ENCODE results near the gene GPRC5B. TPM values are rescaled to one million over a fixed set of nuclear protein-coding genes. Genes with fewer than 3 reads are reported as not detected.

Gene GPRC5B, protein sequence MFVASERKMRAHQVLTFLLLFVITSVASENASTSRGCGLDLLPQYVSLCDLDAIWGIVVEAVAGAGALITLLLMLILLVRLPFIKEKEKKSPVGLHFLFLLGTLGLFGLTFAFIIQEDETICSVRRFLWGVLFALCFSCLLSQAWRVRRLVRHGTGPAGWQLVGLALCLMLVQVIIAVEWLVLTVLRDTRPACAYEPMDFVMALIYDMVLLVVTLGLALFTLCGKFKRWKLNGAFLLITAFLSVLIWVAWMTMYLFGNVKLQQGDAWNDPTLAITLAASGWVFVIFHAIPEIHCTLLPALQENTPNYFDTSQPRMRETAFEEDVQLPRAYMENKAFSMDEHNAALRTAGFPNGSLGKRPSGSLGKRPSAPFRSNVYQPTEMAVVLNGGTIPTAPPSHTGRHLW
- 1.2 and 2.5 TPM in 2 replicates for total RNA-seq

DNA sequence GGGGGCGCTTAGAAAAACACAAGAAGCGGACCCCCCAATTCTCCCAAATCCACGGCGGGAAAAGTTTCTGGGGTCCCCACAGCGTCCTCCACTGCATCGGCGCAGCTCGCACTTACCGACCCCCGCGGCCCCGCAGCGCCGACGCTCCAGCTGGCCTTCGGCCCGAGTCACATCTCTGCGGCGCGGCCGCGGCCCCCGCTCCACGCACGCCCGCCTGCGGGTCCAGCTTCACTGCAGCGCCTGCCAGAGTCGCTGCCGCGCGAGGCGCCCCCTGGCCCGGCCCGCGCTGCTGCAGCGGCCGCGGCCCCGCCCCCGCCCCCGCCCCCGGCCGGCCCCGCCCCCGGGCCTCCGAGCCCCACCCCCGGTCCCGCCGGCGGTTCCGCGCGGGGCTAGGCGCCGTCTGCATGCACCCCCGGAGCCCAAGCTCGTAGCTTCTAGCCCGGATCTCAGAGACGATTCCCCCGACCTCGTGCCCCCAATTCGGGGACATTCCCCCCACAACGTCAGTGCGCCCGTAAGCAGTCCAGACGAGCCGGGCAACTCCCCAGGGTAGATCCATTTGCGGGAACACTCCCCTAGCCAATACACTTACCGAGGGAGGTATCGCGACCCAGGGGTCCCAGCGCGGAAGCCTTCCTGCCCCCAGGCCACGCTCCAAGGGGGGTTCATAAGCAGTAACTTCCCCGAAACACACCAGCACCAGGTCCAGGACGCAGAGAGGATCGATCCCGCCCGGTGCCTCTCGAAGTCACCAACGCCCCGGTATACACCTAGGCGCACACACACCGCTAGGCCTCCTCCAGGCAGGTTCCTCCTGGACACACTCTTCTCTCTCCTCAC lies at the start of gene GPRC5B:
TSS of gene GPRC5B (minus strand) at position 238 of the 840 bp plus-strand sequence. CDS start 12,003 bp downstream, outside the sequence.
- Histone ChIP-seq H3K36me3 (ENCODE audit: insufficient read depth, low read length) (no peaks in the 10 kb centered on the region), H2AFZ (ENCODE audit: low read length) (peak within 1 kb of the TSS; percentile 65), H3K9me3 (ENCODE audit: low read depth, low read length) (no peaks in the 10 kb centered on the region), H3K4me3 (ENCODE audit: insufficient read depth, low read length) (peak within 1 kb of the TSS; percentile 67), H3K4me1 (ENCODE audit: insufficient read depth, low read length) (peaks cover 9% of the 10 kb centered on the region), H3K4me2 (ENCODE audit: insufficient read depth, low read length) (peak within 1 kb of the TSS; percentile 71), H4K20me1 (ENCODE audit: insufficient read depth, low read length) (no peaks in the 10 kb centered on the region), H3K79me2 (ENCODE audit: insufficient read depth, low read length) (no peaks in the 10 kb centered on the region), H3K27me3 (ENCODE audit: insufficient read depth, low read length) (peaks cover 39% of the 10 kb centered on the region), H3K27ac (ENCODE audit: low read depth, low read length) (no peak within 1 kb of the TSS)
- TF ChIP-seq, protein P1, sequence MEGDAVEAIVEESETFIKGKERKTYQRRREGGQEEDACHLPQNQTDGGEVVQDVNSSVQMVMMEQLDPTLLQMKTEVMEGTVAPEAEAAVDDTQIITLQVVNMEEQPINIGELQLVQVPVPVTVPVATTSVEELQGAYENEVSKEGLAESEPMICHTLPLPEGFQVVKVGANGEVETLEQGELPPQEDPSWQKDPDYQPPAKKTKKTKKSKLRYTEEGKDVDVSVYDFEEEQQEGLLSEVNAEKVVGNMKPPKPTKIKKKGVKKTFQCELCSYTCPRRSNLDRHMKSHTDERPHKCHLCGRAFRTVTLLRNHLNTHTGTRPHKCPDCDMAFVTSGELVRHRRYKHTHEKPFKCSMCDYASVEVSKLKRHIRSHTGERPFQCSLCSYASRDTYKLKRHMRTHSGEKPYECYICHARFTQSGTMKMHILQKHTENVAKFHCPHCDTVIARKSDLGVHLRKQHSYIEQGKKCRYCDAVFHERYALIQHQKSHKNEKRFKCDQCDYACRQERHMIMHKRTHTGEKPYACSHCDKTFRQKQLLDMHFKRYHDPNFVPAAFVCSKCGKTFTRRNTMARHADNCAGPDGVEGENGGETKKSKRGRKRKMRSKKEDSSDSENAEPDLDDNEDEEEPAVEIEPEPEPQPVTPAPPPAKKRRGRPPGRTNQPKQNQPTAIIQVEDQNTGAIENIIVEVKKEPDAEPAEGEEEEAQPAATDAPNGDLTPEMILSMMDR (IDR thresholded peaks at IDR 0.05; ENCODE audit: extremely low read depth, low read depth, low read length), result no peak
- DNase-seq (ENCODE audit: insufficient read length, low spot score, missing footprints), result peak; percentile 90

DNA sequence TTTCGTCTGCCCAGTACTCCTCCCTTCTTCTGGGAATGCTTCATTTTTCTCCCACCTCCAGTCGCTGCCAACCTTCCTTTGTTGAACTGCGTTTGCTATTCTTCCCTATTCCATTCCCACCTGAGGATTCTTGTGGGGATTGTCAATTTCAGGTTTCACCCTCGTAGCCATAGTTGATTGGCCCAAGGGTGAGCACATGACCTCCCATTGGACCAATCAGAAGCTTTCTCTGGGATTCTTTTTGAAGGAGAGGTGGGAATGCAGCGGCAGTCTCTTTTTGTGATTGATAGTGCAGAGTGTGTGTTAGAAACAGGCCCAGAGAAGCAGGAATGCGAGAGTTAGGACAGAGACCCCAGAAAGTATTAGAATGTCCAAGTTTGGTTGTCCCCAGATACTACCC lies 49.1 kb upstream of the GPRC5B start:
- Histone ChIP-seq H3K79me2 (ENCODE audit: insufficient read depth, low read length) (no peaks in the 10 kb centered on the region), H2AFZ (ENCODE audit: low read length) (no peak overlapping the region), H3K4me3 (ENCODE audit: insufficient read depth, low read length) (no peak overlapping the region), H3K4me2 (ENCODE audit: insufficient read depth, low read length) (no peak overlapping the region), H3K9me3 (ENCODE audit: low read depth, low read length) (no peaks in the 10 kb centered on the region), H3K27ac (ENCODE audit: low read depth, low read length) (no peak overlapping the region), H3K36me3 (ENCODE audit: insufficient read depth, low read length) (no peaks in the 10 kb centered on the region), H3K4me1 (ENCODE audit: insufficient read depth, low read length) (no peaks in the 10 kb centered on the region), H4K20me1 (ENCODE audit: insufficient read depth, low read length) (no peaks in the 10 kb centered on the region), H3K27me3 (ENCODE audit: insufficient read depth, low read length) (no peaks in the 10 kb centered on the region)
- TF ChIP-seq, protein P1 (IDR thresholded peaks at IDR 0.05; ENCODE audit: extremely low read depth, low read depth, low read length), result no peak
- no peak for DNase-seq (ENCODE audit: insufficient read length, low spot score, missing footprints)

DNA sequence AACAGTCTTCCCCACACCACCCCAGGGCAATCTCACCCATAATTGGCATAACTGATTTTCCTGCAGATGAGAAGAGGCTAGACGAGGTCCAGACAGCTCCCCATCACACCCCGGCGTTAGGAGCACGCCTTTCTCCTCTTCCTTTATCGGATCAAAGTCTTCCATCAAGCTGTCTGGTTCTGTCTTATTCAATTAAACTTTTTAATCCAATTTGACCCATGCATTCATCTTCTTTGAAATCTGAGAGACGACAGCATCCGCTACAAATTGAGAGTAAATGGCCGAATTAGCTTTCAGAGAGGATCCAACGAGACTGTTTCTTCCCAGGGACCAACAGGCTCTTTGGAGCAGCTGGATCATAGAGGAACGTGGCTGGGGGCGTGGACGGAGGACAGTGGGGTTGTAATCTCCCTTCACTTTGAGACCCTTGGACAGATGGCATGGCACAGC lies 44.4 kb upstream of the GPRC5B start:
- H3K27ac ChIP-seq (ENCODE audit: low read depth, low read length), result no peak overlapping the region
- H3K27me3 ChIP-seq (ENCODE audit: insufficient read depth, low read length), result no peaks in the 10 kb centered on the region
- H3K79me2 ChIP-seq (ENCODE audit: insufficient read depth, low read length), result no peaks in the 10 kb centered on the region
- no peak overlapping the region for H3K4me2 ChIP-seq (ENCODE audit: insufficient read depth, low read length)
- H3K4me1 ChIP-seq (ENCODE audit: insufficient read depth, low read length), result peaks cover 3% of the 10 kb centered on the region
- DNase-seq (ENCODE audit: insufficient read length, low spot score, missing footprints), result peak; percentile 56
- no peaks in the 10 kb centered on the region for H4K20me1 ChIP-seq (ENCODE audit: insufficient read depth, low read length)
- H3K36me3 ChIP-seq (ENCODE audit: insufficient read depth, low read length), result no peaks in the 10 kb centered on the region
- TF ChIP-seq, protein P1 (IDR thresholded peaks at IDR 0.05; ENCODE audit: extremely low read depth, low read depth, low read length), result no peak
- no peaks in the 10 kb centered on the region for H3K9me3 ChIP-seq (ENCODE audit: low read depth, low read length)
- no peak overlapping the region for H3K4me3 ChIP-seq (ENCODE audit: insufficient read depth, low read length)
- no peak overlapping the region for H2AFZ ChIP-seq (ENCODE audit: low read length)

DNA sequence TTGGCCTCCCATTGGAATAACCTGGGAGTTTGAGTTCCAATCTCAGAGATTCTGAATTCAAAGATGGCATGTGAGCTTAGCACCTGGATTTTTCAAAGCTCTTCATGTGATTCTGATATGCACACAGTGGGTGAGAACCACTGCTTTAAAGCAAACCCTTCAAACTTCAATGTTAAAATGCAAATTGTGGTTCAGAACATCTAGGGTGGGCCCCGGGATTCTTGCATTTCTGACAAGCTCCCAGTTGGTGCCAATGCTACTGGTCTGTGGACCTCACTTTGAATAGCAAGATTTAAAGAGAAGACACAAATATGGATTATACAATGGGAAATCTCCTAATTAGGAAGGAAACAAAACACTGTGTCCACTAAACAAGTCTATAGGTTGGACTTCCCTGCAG lies 43.8 kb upstream of the GPRC5B start:
- H3K27ac ChIP-seq (ENCODE audit: low read depth, low read length), result no peak overlapping the region

More for the DNA sequence above, 43.8 kb upstream of the GPRC5B start:
- DNase-seq (ENCODE audit: insufficient read length, low spot score, missing footprints), result no peak
- no peaks in the 10 kb centered on the region for H3K9me3 ChIP-seq (ENCODE audit: low read depth, low read length)
- H4K20me1 ChIP-seq (ENCODE audit: insufficient read depth, low read length), result no peaks in the 10 kb centered on the region
- no peak overlapping the region for H2AFZ ChIP-seq (ENCODE audit: low read length)
- no peak overlapping the region for H3K4me2 ChIP-seq (ENCODE audit: insufficient read depth, low read length)
- H3K79me2 ChIP-seq (ENCODE audit: insufficient read depth, low read length), result no peaks in the 10 kb centered on the region
- H3K36me3 ChIP-seq (ENCODE audit: insufficient read depth, low read length), result no peaks in the 10 kb centered on the region
- no peak overlapping the region for H3K4me3 ChIP-seq (ENCODE audit: insufficient read depth, low read length)
- H3K4me1 ChIP-seq (ENCODE audit: insufficient read depth, low read length), result peaks cover 3% of the 10 kb centered on the region
- TF ChIP-seq, protein P1 (IDR thresholded peaks at IDR 0.05; ENCODE audit: extremely low read depth, low read depth, low read length), result no peak
- no peaks in the 10 kb centered on the region for H3K27me3 ChIP-seq (ENCODE audit: insufficient read depth, low read length)

Data from osteoblast (primary cell).